SK-N-MC (cell line): Measurements from ENCODE around the gene MAEA.

Experiments
- DNase-seq: peaks from one replicate; pipeline ENCODE4 v3.0.0-alpha.2; 2011; ENCODE audit warnings: low read depth, low spot score
- H3K27ac ChIP-seq: fragments of 200-600 bp; sonication (generic); 2 replicates; pipeline ENCODE4 v1.5.1; 2016; ENCODE audit warnings: mixed run types
- H3K36me3 ChIP-seq: fragments of 200-600 bp; sonication (generic); 2 replicates; pipeline ENCODE4 v1.6.1; 2017; ENCODE audit warnings: antibody characterized with exemption, low read length, mixed read lengths; ENCODE audit not compliant: insufficient read depth
- H3K4me3 ChIP-seq: fragments of 200-600 bp; sonication (generic); 2 replicates; pipeline ENCODE4 v1.5.1; 2016
- H3K9ac ChIP-seq: fragments of 200-600 bp; sonication (generic); 2 replicates; pipeline ENCODE4 v1.8.0; 2017; ENCODE audit warnings: mixed run types, mixed read lengths; ENCODE audit not compliant: insufficient read length
- H3K9me3 ChIP-seq: fragments of 200-600 bp; sonication (generic); 2 replicates; pipeline ENCODE4 v1.6.1; 2017; ENCODE audit warnings: low read depth, mild to moderate bottlenecking, antibody characterized with exemption, low read length, moderate library complexity, mixed read lengths
- EZH2 ChIP-seq: fragments of 200-600 bp; sonication (generic); IDR thresholded peaks from one replicate; pipeline ENCODE4 v1.6.1; 2017; ENCODE audit warnings: antibody characterized with exemption
- FOXP2 ChIP-seq: optimal IDR thresholded peaks from 2 replicates; pipeline ENCODE3; 2011; ENCODE audit warnings: mild to moderate bottlenecking, moderate library complexity; ENCODE audit not compliant: insufficient read depth; ENCODE audit errors: extremely low read length, control extremely low read depth
- POLR2AphosphoS5 ChIP-seq: IDR thresholded peaks from 2 replicates; pipeline ENCODE4 v1.6.1; 2012; ENCODE audit warnings: mild to moderate bottlenecking, low read depth, low read length, borderline replicate concordance

Gene MAEA

GRCh38 chr4:1353186-1354055 is 63.7 kb downstream of the MAEA start:
- Histone ChIP-seq H3K9ac (no peak overlapping the region), H3K9me3 (no peaks in the 10 kb centered on the region), H3K27ac (no peak overlapping the region), H3K4me3 (no peak overlapping the region), H3K36me3 (no peaks in the 10 kb centered on the region; the same call in 1 of the 2 replicates)
- DNase-seq: no peak
- TF ChIP-seq FOXP2 (no peak), EZH2 (no peak), POLR2AphosphoS5 (no peak)

GRCh38 chr4:1354136-1354982 is 64.7 kb downstream of the MAEA start:
- H3K36me3 ChIP-seq: no peaks in the 10 kb centered on the region; the same call in 1 of the 2 replicates
- no peak for DNase-seq
- no peak overlapping the region for H3K27ac ChIP-seq
- H3K4me3 ChIP-seq: no peak overlapping the region
- no peak overlapping the region for H3K9ac ChIP-seq
- no peak for TF ChIP-seq EZH2
- no peak for TF ChIP-seq POLR2AphosphoS5
- TF ChIP-seq FOXP2: no peak
- H3K9me3 ChIP-seq: no peaks in the 10 kb centered on the region

- no peak for DNase-seq
- H3K9ac ChIP-seq: no peak overlapping the region
- H3K9me3 ChIP-seq: no peaks in the 10 kb centered on the region
- TF ChIP-seq EZH2 (no peak), POLR2AphosphoS5 (no peak), FOXP2 (no peak)
- no peak overlapping the region for H3K27ac ChIP-seq
- no peak overlapping the region for H3K4me3 ChIP-seq
- H3K36me3 ChIP-seq: no peaks in the 10 kb centered on the region; the same call in 1 of the 2 replicates
Measured at GRCh38 chr4:1354983-1355275, 65.2 kb downstream of the MAEA start.

- Histone ChIP-seq H3K9ac (no peak overlapping the region), H3K4me3 (no peak overlapping the region), H3K27ac (no peak overlapping the region), H3K36me3 (no peaks in the 10 kb centered on the region; the same call in 1 of the 2 replicates), H3K9me3 (no peaks in the 10 kb centered on the region)
- DNase-seq: no peak
- TF ChIP-seq FOXP2 (no peak), POLR2AphosphoS5 (no peak), EZH2 (no peak)
Measured at GRCh38 chr4:1355378-1355777, 65.7 kb downstream of the MAEA start.

- H3K9ac ChIP-seq: no peak overlapping the region
- H3K36me3 ChIP-seq: no peaks in the 10 kb centered on the region; the same call in 1 of the 2 replicates
- TF ChIP-seq FOXP2 (no peak), EZH2 (no peak), POLR2AphosphoS5 (no peak)
- H3K9me3 ChIP-seq: no peaks in the 10 kb centered on the region
- H3K4me3 ChIP-seq: no peak overlapping the region
- H3K27ac ChIP-seq: no peak overlapping the region
- DNase-seq: no peak
Measured at GRCh38 chr4:1356181-1356998, 66.7 kb downstream of the MAEA start.

GRCh38 chr4:1357356-1358248 is 67.9 kb downstream of the MAEA start:
- Histone ChIP-seq H3K27ac (no peak overlapping the region), H3K9ac (no peak overlapping the region)
- no peak for DNase-seq

GRCh38 chr4:1358421-1359143 is 68.9 kb downstream of the MAEA start:
- H3K9ac ChIP-seq: no peak overlapping the region
- no peak for DNase-seq
- no peak overlapping the region for H3K27ac ChIP-seq
- no peaks in the 10 kb centered on the region for H3K36me3 ChIP-seq
- no peak for TF ChIP-seq FOXP2
- no peak for TF ChIP-seq POLR2AphosphoS5
- no peak for TF ChIP-seq EZH2
- no peak overlapping the region for H3K4me3 ChIP-seq
- no peaks in the 10 kb centered on the region for H3K9me3 ChIP-seq

More at GRCh38 chr4:1357356-1358248, 67.9 kb downstream of the MAEA start:
- Histone ChIP-seq H3K9me3 (no peaks in the 10 kb centered on the region), H3K4me3 (no peak overlapping the region), H3K36me3 (no peaks in the 10 kb centered on the region; the same call in 1 of the 2 replicates)
- TF ChIP-seq POLR2AphosphoS5 (no peak), FOXP2 (no peak)
